HG03060 (cell line): Measurements from ENCODE around the gene SCGB1D2.

ENCODE experiments used
- ATAC-seq: cut with Tn5 transposase; IDR thresholded peaks from one replicate; pipeline ENCODE4 v1.9.1; 2021; ENCODE audit warnings: low read depth, moderate number of reproducible peaks; ENCODE audit not compliant: unreplicated experiment

SCGB1D2 gene

GRCh38 chr11:62256281-62256680 lies 14.2 kb downstream of the SCGB1D2 start:
- ATAC-seq: no peak

- ATAC-seq: no peak
Measured at GRCh38 chr11:62260261-62260953, 18.4 kb downstream of the SCGB1D2 start.

- ATAC-seq: no peak
Measured at GRCh38 chr11:62264004-62264403, 22.0 kb downstream of the SCGB1D2 start.

- no peak for ATAC-seq
Measured at GRCh38 chr11:62266558-62266957, 24.5 kb downstream of the SCGB1D2 start.

GRCh38 chr11:62267050-62267449 lies 25.0 kb downstream of the SCGB1D2 start:
- no peak for ATAC-seq

GRCh38 chr11:62267576-62267975 lies 25.5 kb downstream of the SCGB1D2 start:
- no peak for ATAC-seq

- ATAC-seq: no peak
Measured at GRCh38 chr11:62269654-62270278, 27.7 kb downstream of the SCGB1D2 start, which contains the start of gene SCGB2A2. SCGB2A2 (plus strand) TSS chr11:62270158; CDS start chr11:62270217, 59 bp downstream.

GRCh38 chr11:62273284-62273683 lies 31.2 kb downstream of the SCGB1D2 start:
- ATAC-seq: no peak

- no peak for ATAC-seq
Measured at GRCh38 chr11:62273789-62274275, 31.8 kb downstream of the SCGB1D2 start.

- ATAC-seq: no peak
Measured at GRCh38 chr11:62280452-62280851, 38.4 kb downstream of the SCGB1D2 start.
